Osteoblast (primary cell): ENCODE measurements around the gene ST3GAL2. TPM values are rescaled to one million over a fixed set of nuclear protein-coding genes. Genes with fewer than 3 reads are reported as not detected.

ENCODE experiments used
- DNase-seq: peaks from one replicate; pipeline ENCODE4 v3.0.0; 2011; ENCODE audit warnings: low spot score, mixed read lengths; ENCODE audit not compliant: insufficient read length; ENCODE audit errors: missing footprints
- H2AFZ ChIP-seq: 2 replicates; pipeline ENCODE4 v1.6.0; 2011; ENCODE audit warnings: mild to moderate bottlenecking, low read length
- H3K27ac ChIP-seq: 2 replicates; pipeline ENCODE4 v1.5.1; 2011; ENCODE audit warnings: mild to moderate bottlenecking, low read depth, low read length, moderate library complexity
- H3K27me3 ChIP-seq: 2 replicates; pipeline ENCODE4 v1.6.0; 2012; ENCODE audit warnings: mild to moderate bottlenecking, control low read depth, inconsistent platforms, low read length, moderate library complexity; ENCODE audit not compliant: insufficient read depth
- H3K36me3 ChIP-seq: 2 replicates; pipeline ENCODE4 v1.5.1; 2011; ENCODE audit warnings: mild to moderate bottlenecking, low read length, control low read depth, moderate library complexity; ENCODE audit not compliant: insufficient read depth
- H3K4me1 ChIP-seq: 2 replicates; pipeline ENCODE4 v1.5.1; 2011; ENCODE audit warnings: mild to moderate bottlenecking, low read length, control low read depth, moderate library complexity; ENCODE audit not compliant: insufficient read depth
- H3K4me2 ChIP-seq: 2 replicates; pipeline ENCODE4 v1.6.0; 2011; ENCODE audit warnings: mild to moderate bottlenecking, low read length; ENCODE audit not compliant: insufficient read depth
- H3K4me3 ChIP-seq: fragments of 200-600 bp; sonication (generic); 3 replicates; pipeline ENCODE4 v1.5.1; 2012; ENCODE audit warnings: mild to moderate bottlenecking, low read length, inconsistent platforms; ENCODE audit not compliant: insufficient read depth
- H3K79me2 ChIP-seq: 2 replicates; pipeline ENCODE4 v1.6.0; 2012; ENCODE audit warnings: mild to moderate bottlenecking, low read length, control low read depth, inconsistent platforms; ENCODE audit not compliant: insufficient read depth
- H3K9me3 ChIP-seq: 2 replicates; pipeline ENCODE4 v1.5.1; 2011; ENCODE audit warnings: low read depth, low read length, control low read depth
- H4K20me1 ChIP-seq: 2 replicates; pipeline ENCODE4 v1.6.0; 2012; ENCODE audit warnings: mild to moderate bottlenecking, low read length, control low read depth; ENCODE audit not compliant: insufficient read depth
- total RNA-seq: library from RNA; depleted of rRNA; stranded (reverse); fragments of >200 nt; gene quantifications from 2 replicates; pipeline ENCODE4 v1.2.3, GENCODE V29; 2012
- TF ChIP-seq, protein P1 (sequence below): IDR thresholded peaks from 2 replicates; pipeline ENCODE4 v1.5.1; 2011; ENCODE audit warnings: mild to moderate bottlenecking, low read depth, low read length, moderate library complexity; ENCODE audit errors: extremely low read depth

ST3GAL2 gene
- total RNA-seq, 1 donor, result 22.4 TPM

DNA sequence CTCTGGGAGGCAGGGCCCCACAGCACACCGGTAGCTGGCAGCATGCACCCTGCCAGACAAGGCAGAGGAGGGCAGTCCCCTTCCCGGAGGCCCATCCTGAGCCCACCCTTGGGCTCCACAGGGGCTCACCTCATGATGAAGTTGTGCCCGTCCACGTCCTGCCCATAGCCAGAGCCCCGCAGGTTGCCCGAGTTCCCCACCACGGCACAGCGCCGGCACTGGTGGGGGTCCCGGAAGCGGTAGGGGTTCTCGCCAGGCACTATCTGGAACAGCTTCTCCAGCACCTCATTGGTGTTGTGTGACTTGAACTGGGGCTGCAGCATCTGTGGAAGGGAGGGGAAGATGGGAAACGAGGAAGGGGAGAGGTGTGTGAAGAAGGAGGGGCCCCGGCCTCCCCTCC is 44.0 kb downstream of the ST3GAL2 start:
- no peak overlapping the region for H3K4me2 ChIP-seq
- peaks cover 8% of the 10 kb centered on the region for H3K4me1 ChIP-seq
- no peaks in the 10 kb centered on the region for H3K27me3 ChIP-seq
- peaks cover 10% of the 10 kb centered on the region for H4K20me1 ChIP-seq
- no peak overlapping the region for H3K27ac ChIP-seq
- no peaks in the 10 kb centered on the region for H3K9me3 ChIP-seq
- DNase-seq, result no peak
- no peak overlapping the region for H3K4me3 ChIP-seq
- no peaks in the 10 kb centered on the region for H3K79me2 ChIP-seq
- no peak overlapping the region for H2AFZ ChIP-seq
- TF ChIP-seq, protein P1, sequence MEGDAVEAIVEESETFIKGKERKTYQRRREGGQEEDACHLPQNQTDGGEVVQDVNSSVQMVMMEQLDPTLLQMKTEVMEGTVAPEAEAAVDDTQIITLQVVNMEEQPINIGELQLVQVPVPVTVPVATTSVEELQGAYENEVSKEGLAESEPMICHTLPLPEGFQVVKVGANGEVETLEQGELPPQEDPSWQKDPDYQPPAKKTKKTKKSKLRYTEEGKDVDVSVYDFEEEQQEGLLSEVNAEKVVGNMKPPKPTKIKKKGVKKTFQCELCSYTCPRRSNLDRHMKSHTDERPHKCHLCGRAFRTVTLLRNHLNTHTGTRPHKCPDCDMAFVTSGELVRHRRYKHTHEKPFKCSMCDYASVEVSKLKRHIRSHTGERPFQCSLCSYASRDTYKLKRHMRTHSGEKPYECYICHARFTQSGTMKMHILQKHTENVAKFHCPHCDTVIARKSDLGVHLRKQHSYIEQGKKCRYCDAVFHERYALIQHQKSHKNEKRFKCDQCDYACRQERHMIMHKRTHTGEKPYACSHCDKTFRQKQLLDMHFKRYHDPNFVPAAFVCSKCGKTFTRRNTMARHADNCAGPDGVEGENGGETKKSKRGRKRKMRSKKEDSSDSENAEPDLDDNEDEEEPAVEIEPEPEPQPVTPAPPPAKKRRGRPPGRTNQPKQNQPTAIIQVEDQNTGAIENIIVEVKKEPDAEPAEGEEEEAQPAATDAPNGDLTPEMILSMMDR, result no peak
- H3K36me3 ChIP-seq, result peaks cover 15% of the 10 kb centered on the region

DNA sequence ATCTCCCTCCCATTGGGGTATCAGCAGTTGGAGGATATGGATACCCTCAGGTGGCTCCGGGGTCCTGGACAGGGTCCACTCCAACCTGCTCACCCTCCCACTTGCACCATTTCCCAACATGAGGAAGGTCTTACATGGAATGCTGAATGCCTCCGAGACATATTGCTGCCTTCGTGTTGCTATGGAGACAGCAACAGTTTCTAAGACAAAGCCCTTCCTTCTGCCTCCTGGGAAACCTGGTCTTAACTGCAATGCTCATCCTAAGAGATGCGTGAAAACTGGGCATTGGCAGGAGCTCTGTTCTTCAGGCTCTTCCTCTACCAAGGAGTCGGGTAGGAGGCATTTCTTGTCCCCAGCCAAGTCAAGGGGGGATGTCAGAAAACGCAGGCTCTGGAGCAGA is 45.2 kb downstream of the ST3GAL2 start:
- Histone ChIP-seq H4K20me1 (peaks cover 10% of the 10 kb centered on the region), H3K36me3 (peaks cover 15% of the 10 kb centered on the region), H3K79me2 (no peaks in the 10 kb centered on the region), H3K4me2 (no peak overlapping the region), H3K9me3 (no peaks in the 10 kb centered on the region), H3K4me3 (no peak overlapping the region), H3K27me3 (no peaks in the 10 kb centered on the region), H3K4me1 (peaks cover 8% of the 10 kb centered on the region), H3K27ac (no peak overlapping the region), H2AFZ (no peak overlapping the region)
- TF ChIP-seq, protein P1, result no peak
- DNase-seq, result no peak

DNA sequence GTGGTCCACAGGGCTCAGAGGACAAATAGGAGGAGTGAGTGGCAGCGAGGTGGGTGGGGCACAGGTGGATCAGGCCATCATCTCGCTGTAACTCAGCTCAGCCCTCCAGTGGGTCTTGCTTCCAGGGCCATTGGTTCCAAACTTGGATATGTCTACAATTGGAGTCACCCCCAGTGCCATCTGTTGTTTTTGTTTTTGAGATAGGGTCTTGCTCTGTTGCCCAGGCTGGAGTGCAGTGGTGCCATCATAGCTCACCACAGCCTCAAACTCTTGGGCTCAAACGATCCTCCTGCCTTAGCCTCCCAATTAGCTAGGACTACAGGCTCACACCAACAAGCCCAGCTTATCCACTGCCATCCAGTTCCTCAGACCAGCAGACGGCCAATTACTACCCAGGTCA is 46.3 kb downstream of the ST3GAL2 start:
- H3K36me3 ChIP-seq, result peaks cover 22% of the 10 kb centered on the region
- H4K20me1 ChIP-seq, result peaks cover 10% of the 10 kb centered on the region
- H3K4me2 ChIP-seq, result peak overlapping the region; percentile 3
- H3K9me3 ChIP-seq, result no peaks in the 10 kb centered on the region
- no peaks in the 10 kb centered on the region for H3K27me3 ChIP-seq
- no peak overlapping the region for H2AFZ ChIP-seq
- no peak for DNase-seq
- H3K79me2 ChIP-seq, result no peaks in the 10 kb centered on the region
- H3K4me1 ChIP-seq, result peaks cover 8% of the 10 kb centered on the region
- TF ChIP-seq, protein P1, result no peak
- no peak overlapping the region for H3K27ac ChIP-seq
- no peak overlapping the region for H3K4me3 ChIP-seq

DNA sequence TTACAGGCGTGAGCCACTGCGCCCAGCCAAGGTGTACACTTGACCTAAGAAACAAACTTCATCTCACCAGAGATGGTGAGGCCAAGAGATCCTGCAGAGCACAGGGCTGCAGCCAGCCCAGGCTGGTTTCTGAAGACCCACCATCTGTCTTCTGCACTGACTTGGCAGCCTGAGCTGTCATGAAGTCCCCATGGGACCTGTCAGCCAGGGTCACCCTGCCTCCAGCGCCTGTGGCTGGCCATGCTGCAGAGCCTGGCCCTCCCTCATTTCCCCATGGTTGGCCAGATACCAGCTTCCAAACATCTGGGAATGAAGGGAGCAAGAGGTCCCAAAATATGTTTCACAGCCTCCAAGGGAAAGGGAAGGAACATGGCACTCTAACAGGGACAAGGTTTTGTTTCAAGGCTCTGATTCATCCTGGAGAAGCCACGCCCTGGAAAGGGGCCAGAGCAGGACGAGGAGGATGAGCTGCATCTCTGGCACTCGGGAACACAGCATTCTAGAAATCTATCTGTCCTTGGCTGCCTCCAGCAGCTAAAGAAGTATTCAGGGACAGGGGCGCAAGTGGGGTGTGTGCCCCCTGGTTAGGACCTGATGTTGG is 46.9 kb downstream of the ST3GAL2 start:
- TF ChIP-seq, protein P1, result no peak
- Histone ChIP-seq H3K4me2 (peak overlapping the region; percentile 3), H3K36me3 (peaks cover 24% of the 10 kb centered on the region), H4K20me1 (peaks cover 10% of the 10 kb centered on the region), H3K27me3 (no peaks in the 10 kb centered on the region), H3K4me1 (peaks cover 8% of the 10 kb centered on the region), H3K4me3 (no peak overlapping the region), H3K79me2 (no peaks in the 10 kb centered on the region), H3K9me3 (no peaks in the 10 kb centered on the region), H2AFZ (no peak overlapping the region), H3K27ac (no peak overlapping the region)
- DNase-seq, result peak; percentile 96
